IMR-90 (cell line): ENCODE results near the gene LAMA2. TPM values are rescaled to one million over a fixed set of nuclear protein-coding genes. Genes with fewer than 3 reads are reported as not detected.

Experiments used
- ATAC-seq: fragments of 200-7000 bp; cut with Tn5 transposase; 2 replicates; pipeline ENCODE4 v1.9.1; 2020; ENCODE audit warnings: low read depth, mild to moderate bottlenecking, moderate library complexity
- BruUV-seq: library from RNA; stranded (reverse); fragments of 400-500 nt; replicated peaks from 2 replicates; lab custom pipeline; 2021; lab: Mats Ljungman, UMichigan
- CTCF ChIA-PET: fragments of 300-600 bp; formaldehyde crosslinking; extraction: SDS; loops from one replicate; lab custom pipeline; 2021; ENCODE audit warnings: antibody characterized with exemption; lab: Yijun Ruan, JAX
- POLR2A ChIA-PET: fragments of 300-600 bp; sonication (Branson Sonifier 250); formaldehyde crosslinking; loops from one replicate; lab custom pipeline; 2022; ENCODE audit warnings: antibody characterized with exemption; ENCODE audit not compliant: unreplicated experiment; lab: Charles Lee
- DNase-seq: peaks from one replicate; pipeline ENCODE4 v3.0.0; 2013
- H2AFZ ChIP-seq: replicated peaks from 2 replicates; pipeline ENCODE3; 2013; ENCODE audit warnings: low read length, mild to moderate bottlenecking; ENCODE audit not compliant: poor library complexity
- H2AK5ac ChIP-seq: 2 replicates; pipeline ENCODE4 v1.6.1; 2013; ENCODE audit warnings: low read depth, low read length, inconsistent platforms
- H2AK9ac ChIP-seq: replicated peaks from 2 replicates; pipeline ENCODE3; 2013; ENCODE audit warnings: mild to moderate bottlenecking, low read depth, low read length, moderate library complexity; ENCODE audit not compliant: poor library complexity
- H2BK120ac ChIP-seq: 2 replicates; pipeline ENCODE4 v1.6.1; 2013; ENCODE audit warnings: low read depth, low read length, inconsistent platforms
- H2BK15ac ChIP-seq: 3 replicates; pipeline ENCODE4 v1.6.1; 2013; ENCODE audit warnings: low read depth, low read length, inconsistent platforms
- H2BK20ac ChIP-seq: 2 replicates; pipeline ENCODE4 v1.6.1; 2013; ENCODE audit warnings: low read depth, mild to moderate bottlenecking, inconsistent platforms, low read length, moderate library complexity
- H2BK5ac ChIP-seq: 2 replicates; pipeline ENCODE4 v1.6.1; 2013; ENCODE audit warnings: mild to moderate bottlenecking, low read depth, low read length, inconsistent platforms; ENCODE audit not compliant: poor library complexity, severe bottlenecking
- H3K14ac ChIP-seq: replicated peaks from 2 replicates; pipeline ENCODE4 v1.6.1; 2013; ENCODE audit warnings: low read depth, low read length, inconsistent platforms
- H3K18ac ChIP-seq: 2 replicates; pipeline ENCODE4 v1.6.1; 2013; ENCODE audit warnings: low read depth, low read length, control low read depth
- H3K23ac ChIP-seq: 2 replicates; pipeline ENCODE4 v1.6.1; 2013; ENCODE audit warnings: low read depth, low read length, inconsistent platforms
- H3K27ac ChIP-seq: 2 replicates; pipeline ENCODE4 v1.5.1; 2013; ENCODE audit warnings: mild to moderate bottlenecking, control low read depth, low read length; ENCODE audit not compliant: insufficient read depth
- H3K27me3 ChIP-seq: 2 replicates; pipeline ENCODE4 v1.6.1; 2013; ENCODE audit warnings: low read length; ENCODE audit not compliant: control insufficient read depth, insufficient read depth
- H3K36me3 ChIP-seq: 2 replicates; pipeline ENCODE4 v1.6.1; 2013; ENCODE audit warnings: low read length, mixed read lengths; ENCODE audit not compliant: control insufficient read depth, insufficient read depth
- H3K4ac ChIP-seq: 2 replicates; pipeline ENCODE4 v1.6.1; 2013; ENCODE audit warnings: low read depth, low read length, inconsistent platforms
- H3K4me1 ChIP-seq: 2 replicates; pipeline ENCODE4 v1.6.1; 2013; ENCODE audit warnings: low read length, mixed read lengths; ENCODE audit not compliant: control insufficient read depth, insufficient read depth
- H3K4me2 ChIP-seq: 2 replicates; pipeline ENCODE4 v1.6.1; 2013; ENCODE audit warnings: low read depth, mild to moderate bottlenecking, control low read depth, low read length, moderate library complexity
- H3K4me3 ChIP-seq: 2 replicates; pipeline ENCODE4 v1.5.1; 2013; ENCODE audit warnings: low read depth, mild to moderate bottlenecking, control low read depth, low read length, moderate library complexity; ENCODE audit not compliant: insufficient read depth
- H3K56ac ChIP-seq: 2 replicates; pipeline ENCODE4 v1.6.1; 2013; ENCODE audit warnings: low read length, inconsistent platforms; ENCODE audit not compliant: insufficient read depth; ENCODE audit errors: extremely low read depth
- H3K79me1 ChIP-seq, 2 experiments: 2 replicates each; pipeline ENCODE4 v1.6.1; 2013; ENCODE audit warnings: low read length in 2 of 2, inconsistent platforms in 1 of 2, low read depth in 1 of 2
- H3K9ac ChIP-seq: 2 replicates; pipeline ENCODE4 v1.6.1; 2013; ENCODE audit warnings: low read depth, low read length, control low read depth
- H3K9me1 ChIP-seq: 2 replicates; pipeline ENCODE4 v1.6.1; 2013; ENCODE audit warnings: low read length, inconsistent platforms; ENCODE audit not compliant: insufficient read depth
- H3K9me3 ChIP-seq: 2 replicates; pipeline ENCODE4 v1.6.1; 2013; ENCODE audit warnings: low read length; ENCODE audit not compliant: control insufficient read depth, insufficient read depth
- H4K20me1 ChIP-seq: 2 replicates; pipeline ENCODE4 v1.6.1; 2013; ENCODE audit warnings: low read length, inconsistent platforms; ENCODE audit not compliant: insufficient read depth
- H4K5ac ChIP-seq: 2 replicates; pipeline ENCODE4 v1.6.1; 2013; ENCODE audit warnings: mild to moderate bottlenecking, low read depth, low read length, control low read depth
- H4K8ac ChIP-seq, 2 experiments: 2 replicates each; pipeline ENCODE4 v1.6.1; 2013; ENCODE audit warnings: low read depth in 2 of 2, low read length in 2 of 2, control low read depth in 1 of 2, inconsistent platforms in 1 of 2
- H4K91ac ChIP-seq: 2 replicates; pipeline ENCODE4 v1.6.1; 2013; ENCODE audit warnings: low read depth, low read length, inconsistent platforms; ENCODE audit not compliant: insufficient read depth
- CEBPB ChIP-seq: IDR thresholded peaks from 2 replicates; pipeline ENCODE4 v1.6.1; 2012; ENCODE audit warnings: low read depth, low read length, improper control_type of control experiment
- CHD1 ChIP-seq: IDR thresholded peaks from 2 replicates; pipeline ENCODE4 v1.6.1; 2012; ENCODE audit warnings: low read depth, low read length, improper control_type of control experiment
- CTCF ChIP-seq: conservative IDR thresholded peaks from 2 replicates; pipeline ENCODE4 v1.5.1; 2012; ENCODE audit warnings: mild to moderate bottlenecking, low read depth, low read length, improper control_type of control experiment
- ELK1 ChIP-seq: fragments of 150-350 bp; IDR thresholded peaks from 2 replicates; pipeline ENCODE4 v1.6.1; 2016; ENCODE audit warnings: low read depth, mild to moderate bottlenecking, low read length, moderate library complexity, borderline replicate concordance
- FOS ChIP-seq: fragments of 150-350 bp; IDR thresholded peaks from 2 replicates; pipeline ENCODE4 v1.6.1; 2016; ENCODE audit warnings: low read depth, low read length
- MAZ ChIP-seq: IDR thresholded peaks from 2 replicates; pipeline ENCODE4 v1.6.1; 2012; ENCODE audit warnings: low read depth, mild to moderate bottlenecking, low read length, improper control_type of control experiment, moderate library complexity, borderline replicate concordance
- MXI1 ChIP-seq: IDR thresholded peaks from 2 replicates; pipeline ENCODE4 v1.6.1; 2012; ENCODE audit warnings: low read depth, mild to moderate bottlenecking, low read length, moderate library complexity, borderline replicate concordance
- NFE2L2 ChIP-seq: fragments of 150-350 bp; IDR thresholded peaks from 2 replicates; pipeline ENCODE4 v1.6.1; 2016; ENCODE audit warnings: low read depth, mild to moderate bottlenecking, low read length
- POLR2A ChIP-seq: IDR thresholded peaks from 2 replicates; pipeline ENCODE4 v1.6.1; 2012; ENCODE audit warnings: mild to moderate bottlenecking, low read depth, low read length
- RAD21 ChIP-seq: IDR thresholded peaks from 2 replicates; pipeline ENCODE4 v1.6.1; 2012; ENCODE audit warnings: low read length, improper control_type of control experiment
- RCOR1 ChIP-seq: IDR thresholded peaks from 2 replicates; pipeline ENCODE4 v1.6.1; 2012; ENCODE audit warnings: mild to moderate bottlenecking, low read length, improper control_type of control experiment; ENCODE audit not compliant: insufficient replicate concordance
- RFX5 ChIP-seq: IDR thresholded peaks from 2 replicates; pipeline ENCODE4 v1.8.0; 2012; ENCODE audit warnings: low read depth, mild to moderate bottlenecking, low read length, moderate library complexity
- SMC3 ChIP-seq: fragments of 150-350 bp; IDR thresholded peaks from 2 replicates; pipeline ENCODE4 v1.6.1; 2016; ENCODE audit warnings: low read depth, mild to moderate bottlenecking, antibody characterized with exemption, low read length, moderate library complexity
- USF2 ChIP-seq: fragments of 150-350 bp; IDR thresholded peaks from 2 replicates; pipeline ENCODE4 v1.6.1; 2017; ENCODE audit warnings: mild to moderate bottlenecking, antibody characterized with exemption, low read length, low read depth
- WGBS, 2 experiments: methylation state at CpG; one replicate each; pipeline versions ENCODE4 v1.1.5 to v1.1.7; 2013; ENCODE audit warnings: missing lambda C conversion rate in 2 of 2; ENCODE audit not compliant: insufficient read length in 1 of 2; ENCODE audit errors: extremely low coverage in 2 of 2; 5-methylcytosine and 5-hydroxymethylcytosine counted together
- dilution Hi-C: fragments of 300-500 bp; cut with HindIII; formaldehyde crosslinking; loops from one replicate; pipeline ENCODE4 v1.14.3; 2018; ENCODE audit warnings: low sequenced_read_pairs; ENCODE audit not compliant: unreplicated experiment
- in situ Hi-C: fragments of 300-500 bp; cut with MboI; formaldehyde crosslinking; loops from 3 replicates; pipeline ENCODE4 v1.14.3; 2019; ENCODE audit warnings: low sequenced_read_pairs, inconsistent platforms, mixed read lengths
- intact Hi-C: fragments of 100-400 bp; cut with micrococcal nuclease; formaldehyde crosslinking; loops from 2 replicates; pipeline ENCODE4 v1.10.0; 2022
- polyA plus RNA-seq, 3 experiments: library from polyadenylated mRNA; depleted of rRNA; stranded (reverse); fragments of >200 nt; gene quantifications; 2 replicates each; pipeline ENCODE4 v1.2.3, GENCODE V29; 2012; ENCODE audit warnings: low replicate concordance in 1 of 3
- total RNA-seq: library from RNA; depleted of rRNA; stranded (reverse); fragments of >200 nt; gene quantifications from 2 replicates; pipeline ENCODE4 v1.2.3, GENCODE V29; 2012

LAMA2 gene
- total and polyA plus RNA-seq, 2 of the 4 experiments (the other 2 are of a cell fraction) = 9.9 to 13.3 TPM

GRCh38 chr6:129133770-129134192, 250.8 kb downstream of the LAMA2 start:
- Histone ChIP-seq H3K56ac (no peak overlapping the region), H3K4me1 (no peaks in the 10 kb centered on the region), H4K8ac (no peak overlapping the region), H2BK15ac (no peak overlapping the region), H2AK5ac (no peak overlapping the region), H3K27ac (no peak overlapping the region), H3K18ac (no peak overlapping the region), H3K79me1 (no peaks in the 10 kb centered on the region), H3K9ac (no peak overlapping the region), H2BK5ac (no peak overlapping the region), H3K4ac (no peak overlapping the region), H3K23ac (no peak overlapping the region), H3K36me3 (no peaks in the 10 kb centered on the region), H2AFZ (no peak overlapping the region), H3K14ac (no peak overlapping the region), H2BK20ac (no peak overlapping the region), H3K27me3 (peaks cover 2% of the 10 kb centered on the region; the same call in 1 of the 2 replicates), H3K4me2 (no peak overlapping the region), H2BK120ac (no peak overlapping the region), H4K91ac (no peak overlapping the region), H2AK9ac (no peak overlapping the region), H4K20me1 (no peaks in the 10 kb centered on the region), H3K9me3 (no peaks in the 10 kb centered on the region), H3K4me3 (no peak overlapping the region), H4K5ac (no peak overlapping the region), H3K9me1 (no peaks in the 10 kb centered on the region)
- in situ Hi-C loops (no loop called here), dilution Hi-C loops (no loop called here), intact Hi-C loops (no loop called here)
- CTCF ChIA-PET = interaction anchor here (0.5 kb wide), 1 partner anchor 1506 kb away, joined by 3 read pairs; no protein-coding TSS in a partner anchor
- DNase-seq (peak; percentile 39), ATAC-seq (no peak)
- POLR2A ChIA-PET = no interaction called here
- no TSS peak for BruUV-seq
- no CpG with 5 or more reads among the region's 5 CpGs for WGBS, 2 experiments
- TF ChIP-seq NFE2L2 (no peak), RFX5 (no peak), CEBPB (no peak), CHD1 (no peak), SMC3 (no peak), ELK1 (no peak), USF2 (no peak), MXI1 (no peak), CTCF (no peak), RAD21 (no peak), POLR2A (no peak), FOS (no peak), RCOR1 (no peak), MAZ (no peak)
